ENCODE data around the gene SPATA16. TPM values are rescaled to one million over a fixed set of nuclear protein-coding genes. Genes with fewer than 3 reads are reported as not detected.

The SPATA16 gene
- total and polyA plus RNA-seq, 4 donors = not detected

- no peak overlapping the region for H3K4me3 ChIP-seq
- no peaks in the 10 kb centered on the region for H3K36me3 ChIP-seq (ENCODE audit: control insufficient read depth in 4 of 4, insufficient read depth in 4 of 4, low read length in 4 of 4)
- H3K27ac ChIP-seq (ENCODE audit: low read depth in 1 of 2, low read length in 1 of 2) = no peak overlapping the region
- no peaks in the 10 kb centered on the region for H3K4me1 ChIP-seq (ENCODE audit: control insufficient read depth in 5 of 5, insufficient read depth in 5 of 5, low read length in 5 of 5)
- DNase-seq (no peak), ATAC-seq (ENCODE audit: insufficient read depth, low FRiP score) (no peak)
- 85 to 89% methylated on average over 1 of the region's 1 CpG for WGBS, 2 donors
- no peak for TF ChIP-seq CTCF (IDR thresholded peaks at IDR 0.05; ENCODE audit: control extremely low read depth, extremely low read depth)
- H3K9ac ChIP-seq (ENCODE audit: insufficient read depth in 1 of 2, low read length in 2 of 2) = no peak overlapping the region
- H3K9me3 ChIP-seq (ENCODE audit: control insufficient read depth in 4 of 4, insufficient read depth in 3 of 4, low read length in 3 of 4) = peaks cover 0 to 4% (median 1%) of the 10 kb centered on the region in 4 donors
- H3K27me3 ChIP-seq (ENCODE audit: control insufficient read depth in 3 of 3, insufficient read depth in 3 of 3, low read length in 2 of 3) = no peaks in the 10 kb centered on the region
Observed at GRCh38 chr3:173092038-173092437, 49.0 kb downstream of the SPATA16 start.

- 85 to 93% methylated on average over 3 of the region's 3 CpGs for WGBS, 2 donors
- TF ChIP-seq CTCF (IDR thresholded peaks at IDR 0.05; ENCODE audit: control extremely low read depth, extremely low read depth) = no peak
- no peaks in the 10 kb centered on the region for H3K27me3 ChIP-seq (ENCODE audit: control insufficient read depth in 3 of 3, insufficient read depth in 3 of 3, low read length in 2 of 3)
- H3K9ac ChIP-seq (ENCODE audit: insufficient read depth in 1 of 2, low read length in 2 of 2) = no peak overlapping the region
- peaks cover 0 to 4% (median 1%) of the 10 kb centered on the region in 4 donors for H3K9me3 ChIP-seq (ENCODE audit: control insufficient read depth in 4 of 4, insufficient read depth in 3 of 4, low read length in 3 of 4)
- H3K27ac ChIP-seq (ENCODE audit: low read depth in 1 of 2, low read length in 1 of 2) = no peak overlapping the region
- ATAC-seq (ENCODE audit: insufficient read depth, low FRiP score) = no peak
- H3K36me3 ChIP-seq (ENCODE audit: control insufficient read depth in 4 of 4, insufficient read depth in 4 of 4, low read length in 4 of 4) = no peaks in the 10 kb centered on the region
- H3K4me3 ChIP-seq = no peak overlapping the region
- no peaks in the 10 kb centered on the region for H3K4me1 ChIP-seq (ENCODE audit: control insufficient read depth in 5 of 5, insufficient read depth in 5 of 5, low read length in 5 of 5)
- DNase-seq = no peak
Observed at GRCh38 chr3:173090492-173090891, 50.5 kb downstream of the SPATA16 start.

GRCh38 chr3:173089283-173089682 lies 51.8 kb downstream of the SPATA16 start:
- ATAC-seq (ENCODE audit: insufficient read depth, low FRiP score) = no peak
- Histone ChIP-seq H3K27me3 (ENCODE audit: control insufficient read depth in 3 of 3, insufficient read depth in 3 of 3, low read length in 2 of 3) (no peaks in the 10 kb centered on the region), H3K9ac (ENCODE audit: insufficient read depth in 1 of 2, low read length in 2 of 2) (no peak overlapping the region), H3K4me1 (ENCODE audit: control insufficient read depth in 5 of 5, insufficient read depth in 5 of 5, low read length in 5 of 5) (no peaks in the 10 kb centered on the region), H3K27ac (ENCODE audit: low read depth in 1 of 2, low read length in 1 of 2) (no peak overlapping the region), H3K9me3 (ENCODE audit: control insufficient read depth in 4 of 4, insufficient read depth in 3 of 4, low read length in 3 of 4) (peaks cover 0 to 4% (median 1%) of the 10 kb centered on the region in 4 donors), H3K4me3 (no peak overlapping the region), H3K36me3 (ENCODE audit: control insufficient read depth in 4 of 4, insufficient read depth in 4 of 4, low read length in 4 of 4) (no peaks in the 10 kb centered on the region)
- WGBS, 2 donors = 53 to 74% methylated on average over 6 of the region's 6 CpGs
- DNase-seq = no peak
- no peak for TF ChIP-seq CTCF (IDR thresholded peaks at IDR 0.05; ENCODE audit: control extremely low read depth, extremely low read depth)

GRCh38 chr3:173078525-173078924 lies 62.5 kb downstream of the SPATA16 start:
- no peak overlapping the region for H3K27ac ChIP-seq (ENCODE audit: low read depth in 1 of 2, low read length in 1 of 2)
- H3K9me3 ChIP-seq (ENCODE audit: control insufficient read depth in 4 of 4, insufficient read depth in 3 of 4, low read length in 3 of 4) = no peaks in the 10 kb centered on the region
- DNase-seq = no peak
- ATAC-seq (ENCODE audit: insufficient read depth, low FRiP score) = no peak
- H3K27me3 ChIP-seq (ENCODE audit: control insufficient read depth in 3 of 3, insufficient read depth in 3 of 3, low read length in 2 of 3) = no peaks in the 10 kb centered on the region
- H3K9ac ChIP-seq (ENCODE audit: insufficient read depth in 1 of 2, low read length in 2 of 2) = no peak overlapping the region
- H3K4me3 ChIP-seq = no peak overlapping the region
- no peak for TF ChIP-seq CTCF (IDR thresholded peaks at IDR 0.05; ENCODE audit: control extremely low read depth, extremely low read depth)
- 75 to 87% methylated on average over 4 of the region's 4 CpGs for WGBS, 2 donors
- H3K4me1 ChIP-seq (ENCODE audit: control insufficient read depth in 5 of 5, insufficient read depth in 5 of 5, low read length in 5 of 5) = peaks cover 0 to 3% (median 0%) of the 10 kb centered on the region in 5 donors
- H3K36me3 ChIP-seq (ENCODE audit: control insufficient read depth in 4 of 4, insufficient read depth in 4 of 4, low read length in 4 of 4) = no peaks in the 10 kb centered on the region
